ENCODE data around the gene KIF26A.

DNA sequence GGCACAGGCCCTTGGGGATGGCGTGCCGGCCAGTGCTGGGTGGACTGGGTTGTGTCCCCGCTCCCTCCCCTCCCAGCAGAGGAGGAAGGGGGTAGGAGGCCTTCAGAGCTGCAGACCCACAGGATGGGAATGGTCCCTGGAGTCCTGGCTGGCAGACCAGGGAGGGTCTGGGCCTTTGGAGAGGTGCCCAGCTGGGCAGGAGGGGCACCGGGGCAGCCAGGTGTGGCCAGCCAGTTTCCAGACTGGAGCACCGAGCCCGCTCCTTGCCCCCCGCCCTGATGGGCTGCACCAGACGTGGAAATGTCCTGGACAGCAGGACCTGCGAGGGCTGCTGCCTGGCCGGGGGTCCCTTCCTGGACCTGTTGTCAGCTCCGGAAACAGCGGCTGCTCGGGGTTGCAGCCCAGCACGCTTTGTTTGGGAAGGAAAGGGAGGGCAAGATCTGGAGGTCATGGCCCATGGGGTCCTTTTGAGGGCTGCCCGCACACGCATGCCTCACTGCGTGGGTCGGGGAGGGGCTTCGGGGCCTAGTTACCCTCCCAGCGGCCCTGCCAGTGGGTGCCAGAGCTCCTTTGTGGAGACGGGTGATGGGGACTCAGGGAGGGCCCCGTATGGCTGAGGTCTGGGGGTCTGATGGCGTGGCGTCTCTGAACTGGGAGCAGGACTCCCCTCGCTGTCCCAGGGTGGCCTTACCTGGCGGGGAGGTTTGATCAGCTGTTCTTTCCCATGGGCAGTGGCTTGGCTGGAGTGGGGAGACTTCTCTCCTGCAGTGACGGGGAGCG is 9.1 kb downstream of the KIF26A start:
- TF ChIP-seq GATA2 (IDR thresholded peaks at IDR 0.05; ENCODE audit: low read depth, low read length) (no peak), GATA3 (IDR thresholded peaks at IDR 0.05; ENCODE audit: low read depth, low read length) (no peak)

Data from SH-SY5Y (cell line).